IMR-90 (cell line): ENCODE results near the gene EXOC6. TPM values are rescaled to one million over a fixed set of nuclear protein-coding genes. Genes with fewer than 3 reads are reported as not detected.

Experiments
- ATAC-seq: fragments of 200-7000 bp; cut with Tn5 transposase; 2 replicates; pipeline ENCODE4 v1.9.1; 2020; ENCODE audit warnings: low read depth, mild to moderate bottlenecking, moderate library complexity
- BruUV-seq: library from RNA; stranded (reverse); fragments of 400-500 nt; replicated peaks from 2 replicates; lab custom pipeline; 2021; lab: Mats Ljungman, UMichigan
- CTCF ChIA-PET: fragments of 300-600 bp; formaldehyde crosslinking; extraction: SDS; loops from one replicate; lab custom pipeline; 2021; ENCODE audit warnings: antibody characterized with exemption; lab: Yijun Ruan, JAX
- POLR2A ChIA-PET: fragments of 300-600 bp; sonication (Branson Sonifier 250); formaldehyde crosslinking; loops from one replicate; lab custom pipeline; 2022; ENCODE audit warnings: antibody characterized with exemption; ENCODE audit not compliant: unreplicated experiment; lab: Charles Lee
- DNase-seq: peaks from one replicate; pipeline ENCODE4 v3.0.0; 2013
- H2AFZ ChIP-seq: replicated peaks from 2 replicates; pipeline ENCODE3; 2013; ENCODE audit warnings: low read length, mild to moderate bottlenecking; ENCODE audit not compliant: poor library complexity
- H2AK5ac ChIP-seq: 2 replicates; pipeline ENCODE4 v1.6.1; 2013; ENCODE audit warnings: low read depth, low read length, inconsistent platforms
- H2AK9ac ChIP-seq: replicated peaks from 2 replicates; pipeline ENCODE3; 2013; ENCODE audit warnings: mild to moderate bottlenecking, low read depth, low read length, moderate library complexity; ENCODE audit not compliant: poor library complexity
- H2BK120ac ChIP-seq: 2 replicates; pipeline ENCODE4 v1.6.1; 2013; ENCODE audit warnings: low read depth, low read length, inconsistent platforms
- H2BK15ac ChIP-seq: 3 replicates; pipeline ENCODE4 v1.6.1; 2013; ENCODE audit warnings: low read depth, low read length, inconsistent platforms
- H2BK20ac ChIP-seq: 2 replicates; pipeline ENCODE4 v1.6.1; 2013; ENCODE audit warnings: low read depth, mild to moderate bottlenecking, inconsistent platforms, low read length, moderate library complexity
- H2BK5ac ChIP-seq: 2 replicates; pipeline ENCODE4 v1.6.1; 2013; ENCODE audit warnings: mild to moderate bottlenecking, low read depth, low read length, inconsistent platforms; ENCODE audit not compliant: poor library complexity, severe bottlenecking
- H3K14ac ChIP-seq: replicated peaks from 2 replicates; pipeline ENCODE4 v1.6.1; 2013; ENCODE audit warnings: low read depth, low read length, inconsistent platforms
- H3K18ac ChIP-seq: 2 replicates; pipeline ENCODE4 v1.6.1; 2013; ENCODE audit warnings: low read depth, low read length, control low read depth
- H3K23ac ChIP-seq: 2 replicates; pipeline ENCODE4 v1.6.1; 2013; ENCODE audit warnings: low read depth, low read length, inconsistent platforms
- H3K27ac ChIP-seq: 2 replicates; pipeline ENCODE4 v1.5.1; 2013; ENCODE audit warnings: mild to moderate bottlenecking, control low read depth, low read length; ENCODE audit not compliant: insufficient read depth
- H3K27me3 ChIP-seq: 2 replicates; pipeline ENCODE4 v1.6.1; 2013; ENCODE audit warnings: low read length; ENCODE audit not compliant: control insufficient read depth, insufficient read depth
- H3K36me3 ChIP-seq: 2 replicates; pipeline ENCODE4 v1.6.1; 2013; ENCODE audit warnings: low read length, mixed read lengths; ENCODE audit not compliant: control insufficient read depth, insufficient read depth
- H3K4ac ChIP-seq: 2 replicates; pipeline ENCODE4 v1.6.1; 2013; ENCODE audit warnings: low read depth, low read length, inconsistent platforms
- H3K4me1 ChIP-seq: 2 replicates; pipeline ENCODE4 v1.6.1; 2013; ENCODE audit warnings: low read length, mixed read lengths; ENCODE audit not compliant: control insufficient read depth, insufficient read depth
- H3K4me2 ChIP-seq: 2 replicates; pipeline ENCODE4 v1.6.1; 2013; ENCODE audit warnings: low read depth, mild to moderate bottlenecking, control low read depth, low read length, moderate library complexity
- H3K4me3 ChIP-seq: 2 replicates; pipeline ENCODE4 v1.5.1; 2013; ENCODE audit warnings: low read depth, mild to moderate bottlenecking, control low read depth, low read length, moderate library complexity; ENCODE audit not compliant: insufficient read depth
- H3K56ac ChIP-seq: 2 replicates; pipeline ENCODE4 v1.6.1; 2013; ENCODE audit warnings: low read length, inconsistent platforms; ENCODE audit not compliant: insufficient read depth; ENCODE audit errors: extremely low read depth
- H3K79me1 ChIP-seq, 2 experiments: 2 replicates each; pipeline ENCODE4 v1.6.1; 2013; ENCODE audit warnings: low read length in 2 of 2, inconsistent platforms in 1 of 2, low read depth in 1 of 2
- H3K9ac ChIP-seq: 2 replicates; pipeline ENCODE4 v1.6.1; 2013; ENCODE audit warnings: low read depth, low read length, control low read depth
- H3K9me1 ChIP-seq: 2 replicates; pipeline ENCODE4 v1.6.1; 2013; ENCODE audit warnings: low read length, inconsistent platforms; ENCODE audit not compliant: insufficient read depth
- H3K9me3 ChIP-seq: 2 replicates; pipeline ENCODE4 v1.6.1; 2013; ENCODE audit warnings: low read length; ENCODE audit not compliant: control insufficient read depth, insufficient read depth
- H4K20me1 ChIP-seq: 2 replicates; pipeline ENCODE4 v1.6.1; 2013; ENCODE audit warnings: low read length, inconsistent platforms; ENCODE audit not compliant: insufficient read depth
- H4K5ac ChIP-seq: 2 replicates; pipeline ENCODE4 v1.6.1; 2013; ENCODE audit warnings: mild to moderate bottlenecking, low read depth, low read length, control low read depth
- H4K8ac ChIP-seq, 2 experiments: 2 replicates each; pipeline ENCODE4 v1.6.1; 2013; ENCODE audit warnings: low read depth in 2 of 2, low read length in 2 of 2, control low read depth in 1 of 2, inconsistent platforms in 1 of 2
- H4K91ac ChIP-seq: 2 replicates; pipeline ENCODE4 v1.6.1; 2013; ENCODE audit warnings: low read depth, low read length, inconsistent platforms; ENCODE audit not compliant: insufficient read depth
- CEBPB ChIP-seq: IDR thresholded peaks from 2 replicates; pipeline ENCODE4 v1.6.1; 2012; ENCODE audit warnings: low read depth, low read length, improper control_type of control experiment
- MAZ ChIP-seq: IDR thresholded peaks from 2 replicates; pipeline ENCODE4 v1.6.1; 2012; ENCODE audit warnings: low read depth, mild to moderate bottlenecking, low read length, improper control_type of control experiment, moderate library complexity, borderline replicate concordance
- WGBS, 2 experiments: methylation state at CpG; one replicate each; pipeline versions ENCODE4 v1.1.5 to v1.1.7; 2013; ENCODE audit warnings: missing lambda C conversion rate in 2 of 2; ENCODE audit not compliant: insufficient read length in 1 of 2; ENCODE audit errors: extremely low coverage in 2 of 2; 5-methylcytosine and 5-hydroxymethylcytosine counted together
- dilution Hi-C: fragments of 300-500 bp; cut with HindIII; formaldehyde crosslinking; loops from one replicate; pipeline ENCODE4 v1.14.3; 2018; ENCODE audit warnings: low sequenced_read_pairs; ENCODE audit not compliant: unreplicated experiment
- in situ Hi-C: fragments of 300-500 bp; cut with MboI; formaldehyde crosslinking; loops from 3 replicates; pipeline ENCODE4 v1.14.3; 2019; ENCODE audit warnings: low sequenced_read_pairs, inconsistent platforms, mixed read lengths
- intact Hi-C: fragments of 100-400 bp; cut with micrococcal nuclease; formaldehyde crosslinking; loops from 2 replicates; pipeline ENCODE4 v1.10.0; 2022
- polyA plus RNA-seq, 3 experiments: library from polyadenylated mRNA; depleted of rRNA; stranded (reverse); fragments of >200 nt; gene quantifications; 2 replicates each; pipeline ENCODE4 v1.2.3, GENCODE V29; 2012; ENCODE audit warnings: low replicate concordance in 1 of 3
- total RNA-seq: library from RNA; depleted of rRNA; stranded (reverse); fragments of >200 nt; gene quantifications from 2 replicates; pipeline ENCODE4 v1.2.3, GENCODE V29; 2012

Gene EXOC6
- total and polyA plus RNA-seq, 2 of the 4 experiments (the other 2 are of a cell fraction): 4.5 to 11.5 TPM

DNA sequence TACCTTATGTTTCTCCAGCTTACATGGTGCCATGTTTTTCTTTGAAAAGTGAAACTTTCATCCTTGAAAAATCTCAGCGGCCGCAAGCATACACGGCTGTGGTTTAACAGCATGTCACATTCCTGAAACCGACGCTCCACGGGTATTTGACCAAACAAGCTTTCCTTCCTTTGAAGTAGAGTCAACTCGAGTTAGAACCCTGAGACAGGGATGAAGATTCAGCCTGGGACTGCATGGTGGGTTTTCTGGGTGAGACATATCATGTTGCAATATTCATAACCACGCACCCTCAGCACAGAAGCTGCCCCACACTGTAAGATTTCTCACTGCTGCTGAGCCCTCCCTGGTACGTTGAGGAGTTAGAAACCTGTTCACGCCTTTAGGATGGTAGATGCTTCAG, 233.5 kb downstream of the EXOC6 start:
- Histone ChIP-seq H2BK5ac (no peak overlapping the region), H3K79me1 (no peaks in the 10 kb centered on the region), H4K91ac (no peak overlapping the region), H3K9ac (no peak overlapping the region), H3K56ac (no peak overlapping the region), H3K4me3 (no peak overlapping the region), H3K14ac (no peak overlapping the region), H3K9me3 (no peaks in the 10 kb centered on the region), H3K27me3 (peaks cover 21% of the 10 kb centered on the region), H3K4me2 (no peak overlapping the region), H4K20me1 (no peaks in the 10 kb centered on the region), H3K18ac (no peak overlapping the region), H4K5ac (no peak overlapping the region), H3K23ac (no peak overlapping the region), H2AFZ (peak overlapping the region; percentile 67), H3K27ac (no peak overlapping the region), H3K36me3 (no peaks in the 10 kb centered on the region), H2BK120ac (no peak overlapping the region), H3K9me1 (no peaks in the 10 kb centered on the region), H2BK15ac (no peak overlapping the region), H3K4me1 (0 out of 2 replicates have a peak, but pooled peaks cover 2% of the 10 kb centered on the region), H2AK9ac (no peak overlapping the region), H2AK5ac (no peak overlapping the region), H2BK20ac (no peak overlapping the region), H3K4ac (no peak overlapping the region), H4K8ac (0 out of 4 replicates have a peak overlapping the region, but pooled peaks of 1 of the 2 experiments have one; percentile 21)
- no TSS peak for BruUV-seq
- no CpG with 5 or more reads among the region's 10 CpGs for WGBS, 2 experiments
- in situ Hi-C loops: loop anchor here (5.0 to 10.0 kb wide), 2 partner anchors 210 to 433 kb away; no protein-coding TSS in a partner anchor
- intact Hi-C loops: loop anchor here (2.0 kb wide), 2 partner anchors 271 to 429 kb away; no protein-coding TSS in a partner anchor
- no peak for TF ChIP-seq MAZ
- TF ChIP-seq CEBPB: peak; percentile 30; the same call in 1 of the 2 replicates
- DNase-seq: peak; percentile 33
- CTCF ChIA-PET: interaction anchor here (1.2 kb wide), 1 partner anchor 208 kb away, joined by 3 read pairs; no protein-coding TSS in a partner anchor
- no peak for ATAC-seq
- POLR2A ChIA-PET: no interaction called here
- dilution Hi-C loops: no loop called here
